ENCODE measurements around the gene RGS7. TPM values are rescaled to one million over a fixed set of nuclear protein-coding genes. Genes with fewer than 3 reads are reported as not detected.

RGS7 gene
- polyA plus RNA-seq, 1 donor (not counting 4 experiments of a cell fraction or from before 2014, with no cell fraction given) = not detected

DNA sequence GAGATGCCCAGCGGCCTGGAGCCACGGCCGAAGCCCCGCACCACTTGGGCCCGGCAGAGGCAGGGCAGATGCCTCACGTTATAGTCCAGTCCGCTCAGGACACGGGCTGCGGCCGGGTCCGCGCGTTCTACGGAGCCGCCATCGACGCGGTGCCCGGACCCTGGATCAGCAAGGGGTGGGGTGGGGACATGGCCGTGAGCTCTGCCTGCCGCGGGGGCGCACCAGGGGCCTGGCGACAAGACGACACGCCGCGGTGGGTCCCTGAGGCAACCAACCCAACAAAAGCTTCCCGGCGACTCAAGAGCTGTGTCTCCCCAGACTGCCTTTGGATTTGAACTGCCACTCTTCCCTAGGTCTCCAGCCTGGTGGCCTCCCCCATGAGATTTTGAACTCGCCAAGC is 533.6 kb downstream of the RGS7 start:
- FAIRE-seq (no peak), DNase-seq (ENCODE audit: low read depth, low spot score) (no peak)
- H3K27ac ChIP-seq (ENCODE audit: control insufficient read depth, insufficient read depth, low read length) = no peak overlapping the region
- TF ChIP-seq, protein P1, sequence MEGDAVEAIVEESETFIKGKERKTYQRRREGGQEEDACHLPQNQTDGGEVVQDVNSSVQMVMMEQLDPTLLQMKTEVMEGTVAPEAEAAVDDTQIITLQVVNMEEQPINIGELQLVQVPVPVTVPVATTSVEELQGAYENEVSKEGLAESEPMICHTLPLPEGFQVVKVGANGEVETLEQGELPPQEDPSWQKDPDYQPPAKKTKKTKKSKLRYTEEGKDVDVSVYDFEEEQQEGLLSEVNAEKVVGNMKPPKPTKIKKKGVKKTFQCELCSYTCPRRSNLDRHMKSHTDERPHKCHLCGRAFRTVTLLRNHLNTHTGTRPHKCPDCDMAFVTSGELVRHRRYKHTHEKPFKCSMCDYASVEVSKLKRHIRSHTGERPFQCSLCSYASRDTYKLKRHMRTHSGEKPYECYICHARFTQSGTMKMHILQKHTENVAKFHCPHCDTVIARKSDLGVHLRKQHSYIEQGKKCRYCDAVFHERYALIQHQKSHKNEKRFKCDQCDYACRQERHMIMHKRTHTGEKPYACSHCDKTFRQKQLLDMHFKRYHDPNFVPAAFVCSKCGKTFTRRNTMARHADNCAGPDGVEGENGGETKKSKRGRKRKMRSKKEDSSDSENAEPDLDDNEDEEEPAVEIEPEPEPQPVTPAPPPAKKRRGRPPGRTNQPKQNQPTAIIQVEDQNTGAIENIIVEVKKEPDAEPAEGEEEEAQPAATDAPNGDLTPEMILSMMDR (optimal IDR thresholded peaks at IDR 0.05 in 1 of 3, IDR thresholded peaks at IDR 0.05 in 1 of 3, conservative IDR thresholded peaks at IDR 0.05 in 1 of 3; ENCODE audit: extremely low read depth in 1 of 3, insufficient read depth in 2 of 3, low read length in 3 of 3) = no peak
- no peak overlapping the region for H3K9ac ChIP-seq (ENCODE audit: control insufficient read depth, extremely low read depth, insufficient read depth, low read length)
- H4K20me1 ChIP-seq (ENCODE audit: control insufficient read depth, extremely low read depth, insufficient read depth, low read length) = no peaks in the 10 kb centered on the region
- no peak overlapping the region for H3K4me3 ChIP-seq (ENCODE audit: control insufficient read depth in 2 of 3, extremely low read depth in 1 of 3, insufficient read depth in 2 of 3, low read depth in 1 of 3, low read length in 3 of 3)
- H3K9me3 ChIP-seq (ENCODE audit: control insufficient read depth, low read depth, low read length) = no peaks in the 10 kb centered on the region
- H3K9me1 ChIP-seq (ENCODE audit: control insufficient read depth, extremely low read depth, insufficient read depth, low read length) = no peaks in the 10 kb centered on the region
- no peaks in the 10 kb centered on the region for H3K79me2 ChIP-seq (ENCODE audit: control insufficient read depth, insufficient read depth, low read length)
- dilution Hi-C loops (cut with MboI; ENCODE audit: extremely low pct_ligation_motif_present, low sequenced_read_pairs) = no loop called here
- H3K27me3 ChIP-seq (ENCODE audit: control insufficient read depth, extremely low read depth, insufficient read depth, low read length) = no peaks in the 10 kb centered on the region
- H3K4me2 ChIP-seq (ENCODE audit: control insufficient read depth, extremely low read depth, insufficient read depth, low read depth, low read length) = no peak overlapping the region
- no peak overlapping the region for H2AFZ ChIP-seq (ENCODE audit: control insufficient read depth, low read length)
- no peaks in the 10 kb centered on the region for H3K4me1 ChIP-seq (ENCODE audit: control insufficient read depth, extremely low read depth, insufficient read depth, low read length)
- no peaks in the 10 kb centered on the region for H3K36me3 ChIP-seq (ENCODE audit: control insufficient read depth in 2 of 2, extremely low read depth in 1 of 2, insufficient read depth in 2 of 2, low read length in 2 of 2)

DNA sequence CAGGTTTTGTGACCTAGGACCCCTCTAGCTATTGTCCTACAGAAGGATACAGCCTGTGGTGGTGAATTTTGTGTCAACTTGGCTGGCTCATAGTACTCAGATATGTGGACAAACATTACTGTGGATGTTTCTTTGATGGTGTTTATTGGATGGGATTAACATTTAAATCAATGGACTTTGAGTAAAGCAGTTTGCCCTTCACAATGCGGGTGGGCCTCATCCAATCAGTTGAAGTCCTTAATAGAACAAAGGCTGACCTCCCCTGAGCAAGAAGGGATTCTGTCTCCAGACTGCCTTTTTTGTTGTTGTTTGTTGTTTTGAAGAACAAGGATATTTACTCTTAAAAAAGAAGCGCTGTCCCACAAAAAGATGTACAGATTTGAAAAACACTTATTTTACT is 535.1 kb downstream of the RGS7 start:
- Histone ChIP-seq H3K9ac (ENCODE audit: control insufficient read depth, extremely low read depth, insufficient read depth, low read length) (no peak overlapping the region), H4K20me1 (ENCODE audit: control insufficient read depth, extremely low read depth, insufficient read depth, low read length) (no peaks in the 10 kb centered on the region), H3K9me1 (ENCODE audit: control insufficient read depth, extremely low read depth, insufficient read depth, low read length) (no peaks in the 10 kb centered on the region), H3K27me3 (ENCODE audit: control insufficient read depth, extremely low read depth, insufficient read depth, low read length) (no peaks in the 10 kb centered on the region), H3K9me3 (ENCODE audit: control insufficient read depth, low read depth, low read length) (no peaks in the 10 kb centered on the region), H3K79me2 (ENCODE audit: control insufficient read depth, insufficient read depth, low read length) (no peaks in the 10 kb centered on the region), H3K27ac (ENCODE audit: control insufficient read depth, insufficient read depth, low read length) (no peak overlapping the region), H2AFZ (ENCODE audit: control insufficient read depth, low read length) (no peak overlapping the region), H3K4me1 (ENCODE audit: control insufficient read depth, extremely low read depth, insufficient read depth, low read length) (no peaks in the 10 kb centered on the region), H3K36me3 (ENCODE audit: control insufficient read depth in 2 of 2, extremely low read depth in 1 of 2, insufficient read depth in 2 of 2, low read length in 2 of 2) (no peaks in the 10 kb centered on the region), H3K4me3 (ENCODE audit: control insufficient read depth in 2 of 3, extremely low read depth in 1 of 3, insufficient read depth in 2 of 3, low read depth in 1 of 3, low read length in 3 of 3) (no peak overlapping the region), H3K4me2 (ENCODE audit: control insufficient read depth, extremely low read depth, insufficient read depth, low read depth, low read length) (no peak overlapping the region)
- dilution Hi-C loops (cut with MboI; ENCODE audit: extremely low pct_ligation_motif_present, low sequenced_read_pairs) = no loop called here
- FAIRE-seq = no peak
- TF ChIP-seq, protein P1 (optimal IDR thresholded peaks at IDR 0.05 in 1 of 3, IDR thresholded peaks at IDR 0.05 in 1 of 3, conservative IDR thresholded peaks at IDR 0.05 in 1 of 3; ENCODE audit: extremely low read depth in 1 of 3, insufficient read depth in 2 of 3, low read length in 3 of 3) = no peak
- no peak for TF ChIP-seq EZH2 (IDR thresholded peaks at IDR 0.05; ENCODE audit: low read length)
- no peak for DNase-seq (ENCODE audit: low read depth, low spot score)

Data from keratinocyte (primary cell).